ENCODE data around the gene PRKCA.

PRKCA gene

DNA sequence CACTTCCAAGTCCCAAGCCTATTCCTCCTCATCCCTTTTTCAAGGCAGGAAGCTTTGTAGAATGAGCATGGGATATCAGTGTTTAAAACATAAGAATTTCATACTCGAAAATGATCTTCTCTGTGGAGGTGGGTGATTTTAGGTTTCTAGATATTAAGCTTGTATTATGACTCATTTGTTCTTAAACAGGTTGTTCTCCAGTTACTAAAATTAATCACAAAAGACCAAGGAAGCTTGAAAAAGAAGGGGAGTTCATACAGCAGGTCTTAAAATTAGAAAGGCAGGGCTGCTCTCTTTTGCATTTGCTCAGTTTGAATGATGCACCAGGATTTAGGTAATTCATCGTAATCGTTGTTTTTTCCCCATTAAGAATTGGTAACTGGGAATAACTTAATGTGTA lies 208.7 kb downstream of the PRKCA start:
- TF ChIP-seq, protein P1, sequence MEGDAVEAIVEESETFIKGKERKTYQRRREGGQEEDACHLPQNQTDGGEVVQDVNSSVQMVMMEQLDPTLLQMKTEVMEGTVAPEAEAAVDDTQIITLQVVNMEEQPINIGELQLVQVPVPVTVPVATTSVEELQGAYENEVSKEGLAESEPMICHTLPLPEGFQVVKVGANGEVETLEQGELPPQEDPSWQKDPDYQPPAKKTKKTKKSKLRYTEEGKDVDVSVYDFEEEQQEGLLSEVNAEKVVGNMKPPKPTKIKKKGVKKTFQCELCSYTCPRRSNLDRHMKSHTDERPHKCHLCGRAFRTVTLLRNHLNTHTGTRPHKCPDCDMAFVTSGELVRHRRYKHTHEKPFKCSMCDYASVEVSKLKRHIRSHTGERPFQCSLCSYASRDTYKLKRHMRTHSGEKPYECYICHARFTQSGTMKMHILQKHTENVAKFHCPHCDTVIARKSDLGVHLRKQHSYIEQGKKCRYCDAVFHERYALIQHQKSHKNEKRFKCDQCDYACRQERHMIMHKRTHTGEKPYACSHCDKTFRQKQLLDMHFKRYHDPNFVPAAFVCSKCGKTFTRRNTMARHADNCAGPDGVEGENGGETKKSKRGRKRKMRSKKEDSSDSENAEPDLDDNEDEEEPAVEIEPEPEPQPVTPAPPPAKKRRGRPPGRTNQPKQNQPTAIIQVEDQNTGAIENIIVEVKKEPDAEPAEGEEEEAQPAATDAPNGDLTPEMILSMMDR (conservative IDR thresholded peaks at IDR 0.05; ENCODE audit: low read length), result no peak
- DNase-seq (ENCODE audit: low read depth), result no peak
- no peak overlapping the region for H3K4me3 ChIP-seq (ENCODE audit: low read length)

DNA sequence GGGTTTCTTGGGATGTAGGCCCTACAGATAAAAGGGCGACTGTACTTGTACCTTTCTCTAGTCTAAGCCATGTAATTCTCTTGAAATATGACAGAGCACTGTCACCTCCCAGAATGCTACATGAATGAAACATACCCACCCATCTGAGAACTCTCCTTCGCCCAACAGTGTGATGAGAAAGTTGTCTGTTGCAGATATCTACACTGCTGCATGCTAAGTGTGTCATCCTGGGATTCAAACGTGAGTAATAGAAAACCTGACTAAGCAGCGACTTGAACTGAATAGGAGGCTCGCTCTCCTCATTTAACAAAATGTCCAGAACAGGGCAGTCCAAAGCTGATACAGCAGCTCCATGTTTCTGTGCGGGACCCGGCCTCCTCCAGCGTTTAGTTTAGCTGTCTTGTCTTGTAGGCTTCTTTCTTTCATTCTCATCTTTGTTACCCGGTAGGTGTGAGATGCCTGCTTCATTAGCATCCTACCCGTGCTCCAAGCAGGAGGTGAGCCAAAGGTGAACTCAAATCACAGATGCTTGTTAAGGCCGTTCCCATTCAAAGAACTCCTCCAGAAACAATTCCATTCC lies 211.9 kb downstream of the PRKCA start:
- no peak overlapping the region for H3K4me3 ChIP-seq (ENCODE audit: low read length)
- no peak for DNase-seq (ENCODE audit: low read depth)
- TF ChIP-seq, protein P1 (conservative IDR thresholded peaks at IDR 0.05; ENCODE audit: low read length), result no peak

GRCh38 chr17:66515974-66516373 lies 213.6 kb downstream of the PRKCA start:
- no peak overlapping the region for H3K4me3 ChIP-seq (ENCODE audit: low read length)
- no peak for DNase-seq (ENCODE audit: low read depth)
- TF ChIP-seq, protein P1 (conservative IDR thresholded peaks at IDR 0.05; ENCODE audit: low read length), result no peak

DNA sequence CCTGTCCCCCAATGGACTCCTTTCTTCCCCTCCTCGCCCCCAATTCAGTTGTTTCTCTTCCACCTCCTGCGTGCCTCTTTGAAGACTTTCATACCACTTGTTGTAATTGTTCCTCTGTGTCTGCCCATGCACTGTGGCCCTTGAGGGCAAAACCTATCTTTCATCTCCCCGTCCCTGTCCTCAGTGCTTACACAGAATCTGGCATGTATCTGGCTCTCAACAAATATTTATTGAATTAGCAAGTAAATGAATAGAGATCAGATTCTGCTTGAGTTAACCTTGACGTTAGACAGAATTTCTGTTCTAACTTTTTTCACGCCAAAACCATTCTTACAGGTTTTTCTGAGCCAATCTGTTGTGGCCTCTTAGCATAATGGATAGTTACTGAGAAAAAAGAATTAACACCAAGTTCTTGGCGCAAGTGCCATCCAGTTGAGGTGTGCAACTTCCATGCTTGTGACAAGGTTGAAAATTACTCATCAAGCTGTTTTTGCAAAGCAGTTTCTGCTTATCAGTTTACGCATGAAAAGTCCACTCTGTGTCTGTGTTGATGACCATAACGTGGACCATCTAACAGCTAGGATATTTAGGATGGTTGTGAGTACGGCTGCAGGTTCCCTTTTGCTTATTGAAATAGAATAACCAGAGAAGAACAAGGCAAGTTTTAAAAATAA lies 215.1 kb downstream of the PRKCA start:
- no peak overlapping the region for H3K4me3 ChIP-seq (ENCODE audit: low read length)
- TF ChIP-seq, protein P1 (conservative IDR thresholded peaks at IDR 0.05; ENCODE audit: low read length), result no peak
- no peak for DNase-seq (ENCODE audit: low read depth)

DNA sequence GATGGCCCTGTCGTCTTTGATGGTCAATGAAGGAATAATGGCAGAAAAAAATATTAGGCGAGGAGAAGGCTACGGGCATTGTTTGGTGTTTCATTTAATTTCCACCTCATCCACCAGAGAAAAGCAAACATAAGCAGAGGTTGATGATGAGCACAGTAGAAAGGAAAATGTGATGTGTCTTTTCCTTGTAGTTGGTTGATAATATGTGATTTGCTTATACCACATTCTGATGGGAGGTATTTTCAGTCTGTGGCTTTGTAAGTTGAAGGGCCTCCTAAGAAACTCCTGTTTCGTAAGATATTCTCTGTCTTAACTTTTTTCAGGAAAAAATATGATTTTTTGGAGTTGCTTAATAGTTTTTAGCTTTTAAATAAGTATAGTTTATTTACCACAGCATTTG lies 215.7 kb downstream of the PRKCA start:
- peak; percentile 51 for DNase-seq (ENCODE audit: low read depth)
- TF ChIP-seq, protein P1 (conservative IDR thresholded peaks at IDR 0.05; ENCODE audit: low read length), result no peak
- H3K4me3 ChIP-seq (ENCODE audit: low read length), result no peak overlapping the region

DNA sequence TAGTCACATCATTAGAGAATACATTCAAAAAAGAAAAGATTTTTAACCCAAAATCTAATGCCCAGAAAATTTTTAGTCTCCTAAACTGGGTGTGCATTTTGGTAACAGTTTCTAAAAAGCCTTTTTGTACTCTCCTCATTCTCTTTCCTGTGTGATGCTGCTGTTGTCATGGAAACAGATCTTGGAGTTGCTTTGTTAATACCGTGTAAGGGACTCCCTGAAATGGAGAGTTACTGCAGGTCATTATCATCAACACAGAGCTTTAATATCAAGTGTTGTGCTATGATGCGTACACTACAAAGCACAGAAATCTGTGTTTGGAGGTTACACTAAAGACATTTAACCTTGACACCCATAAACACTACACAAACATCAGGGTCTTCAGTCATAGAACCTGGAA lies 216.3 kb downstream of the PRKCA start:
- DNase-seq (ENCODE audit: low read depth), result no peak
- H3K4me3 ChIP-seq (ENCODE audit: low read length), result no peak overlapping the region
- TF ChIP-seq, protein P1 (conservative IDR thresholded peaks at IDR 0.05; ENCODE audit: low read length), result no peak

GRCh38 chr17:66519154-66519553 lies 216.7 kb downstream of the PRKCA start:
- TF ChIP-seq, protein P1 (conservative IDR thresholded peaks at IDR 0.05; ENCODE audit: low read length), result no peak
- H3K4me3 ChIP-seq (ENCODE audit: low read length), result no peak overlapping the region
- no peak for DNase-seq (ENCODE audit: low read depth)
